Psoas muscle (tissue), 8 donors: ENCODE measurements around the gene IFT80. TPM values are rescaled to one million over a fixed set of nuclear protein-coding genes. Genes with fewer than 3 reads are reported as not detected.

Experiments used
- ATAC-seq, 4 donors: fragments of 200-7000 bp; cut with Tn5 transposase; one replicate each; pipeline ENCODE4 v1.9.1; 2020; ENCODE audit warnings: moderate library complexity in 3 of 4, mild to moderate bottlenecking in 2 of 4
- DNase-seq, 2 donors: peaks; one replicate each; pipeline ENCODE4 v3.0.0-alpha.2; 2020
- H3K27ac ChIP-seq: fragments of 200-600 bp; one replicate; pipeline ENCODE4 v1.8.0; 2022
- H3K27me3 ChIP-seq, 3 donors: fragments of 200-600 bp in 1 of 3; one replicate each; pipeline versions ENCODE4 v1.6.1 to v1.8.0; 2013 to 2022; ENCODE audit warnings: low read length in 2 of 3, mild to moderate bottlenecking in 2 of 3, moderate library complexity in 1 of 3; ENCODE audit not compliant: insufficient read depth in 3 of 3
- H3K36me3 ChIP-seq, 2 donors: fragments of 200-600 bp in 1 of 2; one replicate each; pipeline versions ENCODE4 v1.6.1 to v1.8.0; 2013 to 2022; ENCODE audit warnings: low read depth in 1 of 2, mild to moderate bottlenecking in 1 of 2, moderate library complexity in 1 of 2; ENCODE audit not compliant: insufficient read depth in 1 of 2
- H3K4me1 ChIP-seq: fragments of 200-600 bp; one replicate; pipeline ENCODE4 v1.8.0; 2022
- H3K4me3 ChIP-seq: fragments of 200-600 bp; one replicate; pipeline ENCODE4 v1.8.0; 2022; ENCODE audit warnings: mild to moderate bottlenecking
- H3K9me3 ChIP-seq: fragments of 200-600 bp; one replicate; pipeline ENCODE4 v1.8.0; 2022
- CTCF ChIP-seq: fragments of 200-600 bp; IDR thresholded peaks from one replicate; pipeline ENCODE4 v1.8.0; 2022; ENCODE audit warnings: antibody characterized with exemption
- WGBS, 3 donors: extraction: QIAGEN DNeasy Blood & Tissue Kit; methylation state at CpG; one replicate each; pipeline versions ENCODE4 v1.1.6 to v1.1.7; 2013; 5-methylcytosine and 5-hydroxymethylcytosine counted together
- intact Hi-C, 2 donors: fragments of 100-400 bp; cut with DNase I; formaldehyde crosslinking; loops; one replicate each; pipeline versions ENCODE4 v1.11.0 to v1.14.2; 2022
- polyA plus RNA-seq, 3 donors: library from polyadenylated mRNA; stranded (reverse); fragments of 200-250 nt; gene quantifications; one replicate each; pipeline ENCODE4 v1.2.3, GENCODE V29; 2013
- total RNA-seq, 4 donors: library from RNA; stranded (reverse); fragmentation: NEBNext Ultra II Directional in 2 of 4; extraction: Animal tissue kit (Norgen Biotek cat#: 25700) in 2 of 4; gene quantifications; one replicate each; pipeline versions ENCODE4 v1.2.1 to v1.2.4, GENCODE V29; 2021 to 2023
- donor health status: healthy with polysubstance abuse.
- donor health status: DM: no; HTN: no; CAD: no; lungs with moderate emphysema.
- donor health status: Bipolar disorder and iron deficiency.
- donor health status: healthy.
- donor health status: DM: yes; HTN: yes; CAD: no.
- donor health status: DM: no; HTN: no; CAD: no.
- donor health status: DM: no; HTN: no; CAD: no.
- donor health status: DM: yes; HTN: yes; CAD: no.

IFT80 gene
- total and polyA plus RNA-seq, 7 donors, result 2.1 to 8.2 (median 3.9) TPM

GRCh38 chr3:160319322-160319721 is 79.7 kb downstream of the IFT80 start:
- no peak for TF ChIP-seq CTCF
- no peaks in the 10 kb centered on the region for H3K27me3 ChIP-seq
- DNase-seq, result no peak
- H3K4me3 ChIP-seq, result no peak overlapping the region
- ATAC-seq, result no peak
- peaks cover 0 to 14% of the 10 kb centered on the region in 2 donors for H3K36me3 ChIP-seq
- H3K4me1 ChIP-seq, result no peaks in the 10 kb centered on the region
- H3K27ac ChIP-seq, result no peak overlapping the region
- intact Hi-C loops, result no loop called here
- H3K9me3 ChIP-seq, result no peaks in the 10 kb centered on the region

- TF ChIP-seq CTCF, result no peak
- intact Hi-C loops, result no loop called here
- H3K27ac ChIP-seq, result no peak overlapping the region
- ATAC-seq (no peak), DNase-seq (no peak)
- H3K4me3 ChIP-seq, result no peak overlapping the region
- H3K9me3 ChIP-seq, result no peaks in the 10 kb centered on the region
- H3K4me1 ChIP-seq, result no peaks in the 10 kb centered on the region
- peaks cover 0 to 14% of the 10 kb centered on the region in 2 donors for H3K36me3 ChIP-seq
- H3K27me3 ChIP-seq, result no peaks in the 10 kb centered on the region
Measured at GRCh38 chr3:160314995-160315394, 84.0 kb downstream of the IFT80 start.

GRCh38 chr3:160312014-160312624 is 86.9 kb downstream of the IFT80 start:
- 86 to 95% (median 94%) methylated on average over 5 of the region's 5 CpGs for WGBS, 3 donors
- intact Hi-C loops, result no loop called here
- Histone ChIP-seq H3K4me3 (no peak overlapping the region), H3K36me3 (peaks cover 0 to 1% of the 10 kb centered on the region in 2 donors), H3K27me3 (no peaks in the 10 kb centered on the region), H3K9me3 (no peaks in the 10 kb centered on the region), H3K27ac (no peak overlapping the region), H3K4me1 (no peaks in the 10 kb centered on the region)
- ATAC-seq (no peak), DNase-seq (no peak)
- no peak for TF ChIP-seq CTCF

- no peak for TF ChIP-seq CTCF
- Histone ChIP-seq H3K4me3 (no peak overlapping the region), H3K36me3 (peaks cover 0 to 2% of the 10 kb centered on the region in 2 donors), H3K27me3 (no peaks in the 10 kb centered on the region), H3K4me1 (no peaks in the 10 kb centered on the region), H3K27ac (no peak overlapping the region), H3K9me3 (no peaks in the 10 kb centered on the region)
- no peak for ATAC-seq
- intact Hi-C loops, result no loop called here
- DNase-seq, result no peak
Measured at GRCh38 chr3:160302806-160303205, 96.2 kb downstream of the IFT80 start.

- peak overlapping the region; percentile 56 for H3K27ac ChIP-seq
- no peak for TF ChIP-seq CTCF
- H3K4me1 ChIP-seq, result peaks cover 16% of the 10 kb centered on the region
- no peak overlapping the region for H3K4me3 ChIP-seq
- intact Hi-C loops, result no loop called here
- ATAC-seq (peak; percentile 87 to 99 (median 93)), DNase-seq (no peak)
- no peaks in the 10 kb centered on the region for H3K36me3 ChIP-seq
- no peaks in the 10 kb centered on the region for H3K9me3 ChIP-seq
- no peaks in the 10 kb centered on the region for H3K27me3 ChIP-seq
Measured at GRCh38 chr3:160296591-160296990, 102.4 kb downstream of the IFT80 start.
